ENCODE measurements around the gene NLRP13.

The NLRP13 gene

GRCh38 chr19:55858969-55859368, 73.2 kb downstream of the NLRP13 start:
- Mint-ChIP-seq H3K36me3 (ENCODE audit: low read depth) (no peaks in the 10 kb centered on the region), H3K27ac (no peak overlapping the region), H3K27me3 (ENCODE audit: low read depth, poor library complexity) (no peaks in the 10 kb centered on the region), H3K4me3 (no peak overlapping the region), H3K4me1 (no peaks in the 10 kb centered on the region), H3K9me3 (peaks cover 76% of the 10 kb centered on the region)
- TF ChIP-seq, protein P1, sequence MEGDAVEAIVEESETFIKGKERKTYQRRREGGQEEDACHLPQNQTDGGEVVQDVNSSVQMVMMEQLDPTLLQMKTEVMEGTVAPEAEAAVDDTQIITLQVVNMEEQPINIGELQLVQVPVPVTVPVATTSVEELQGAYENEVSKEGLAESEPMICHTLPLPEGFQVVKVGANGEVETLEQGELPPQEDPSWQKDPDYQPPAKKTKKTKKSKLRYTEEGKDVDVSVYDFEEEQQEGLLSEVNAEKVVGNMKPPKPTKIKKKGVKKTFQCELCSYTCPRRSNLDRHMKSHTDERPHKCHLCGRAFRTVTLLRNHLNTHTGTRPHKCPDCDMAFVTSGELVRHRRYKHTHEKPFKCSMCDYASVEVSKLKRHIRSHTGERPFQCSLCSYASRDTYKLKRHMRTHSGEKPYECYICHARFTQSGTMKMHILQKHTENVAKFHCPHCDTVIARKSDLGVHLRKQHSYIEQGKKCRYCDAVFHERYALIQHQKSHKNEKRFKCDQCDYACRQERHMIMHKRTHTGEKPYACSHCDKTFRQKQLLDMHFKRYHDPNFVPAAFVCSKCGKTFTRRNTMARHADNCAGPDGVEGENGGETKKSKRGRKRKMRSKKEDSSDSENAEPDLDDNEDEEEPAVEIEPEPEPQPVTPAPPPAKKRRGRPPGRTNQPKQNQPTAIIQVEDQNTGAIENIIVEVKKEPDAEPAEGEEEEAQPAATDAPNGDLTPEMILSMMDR (IDR thresholded peaks at IDR 0.05): no peak
- DNase-seq: no peak

- DNase-seq: no peak
- H3K9me3 Mint-ChIP-seq: peaks cover 81% of the 10 kb centered on the region
Measured at GRCh38 chr19:55858401-55858800, 73.7 kb downstream of the NLRP13 start.

GRCh38 chr19:55857974-55858373, 74.2 kb downstream of the NLRP13 start:
- no peaks in the 10 kb centered on the region for H3K27me3 Mint-ChIP-seq (ENCODE audit: low read depth, poor library complexity)
- peaks cover 81% of the 10 kb centered on the region for H3K9me3 Mint-ChIP-seq
- no peaks in the 10 kb centered on the region for H3K4me1 Mint-ChIP-seq
- H3K36me3 Mint-ChIP-seq (ENCODE audit: low read depth): no peaks in the 10 kb centered on the region
- H3K27ac Mint-ChIP-seq: no peak overlapping the region
- no peak overlapping the region for H3K4me3 Mint-ChIP-seq
- DNase-seq: no peak
- TF ChIP-seq, protein P1 (IDR thresholded peaks at IDR 0.05): no peak

More at GRCh38 chr19:55858401-55858800, 73.7 kb downstream of the NLRP13 start:
- H3K27me3 Mint-ChIP-seq (ENCODE audit: low read depth, poor library complexity): no peaks in the 10 kb centered on the region
- no peak overlapping the region for H3K4me3 Mint-ChIP-seq
- TF ChIP-seq, protein P1 (IDR thresholded peaks at IDR 0.05): no peak
- no peaks in the 10 kb centered on the region for H3K4me1 Mint-ChIP-seq
- no peak overlapping the region for H3K27ac Mint-ChIP-seq
- no peaks in the 10 kb centered on the region for H3K36me3 Mint-ChIP-seq (ENCODE audit: low read depth)

DNA sequence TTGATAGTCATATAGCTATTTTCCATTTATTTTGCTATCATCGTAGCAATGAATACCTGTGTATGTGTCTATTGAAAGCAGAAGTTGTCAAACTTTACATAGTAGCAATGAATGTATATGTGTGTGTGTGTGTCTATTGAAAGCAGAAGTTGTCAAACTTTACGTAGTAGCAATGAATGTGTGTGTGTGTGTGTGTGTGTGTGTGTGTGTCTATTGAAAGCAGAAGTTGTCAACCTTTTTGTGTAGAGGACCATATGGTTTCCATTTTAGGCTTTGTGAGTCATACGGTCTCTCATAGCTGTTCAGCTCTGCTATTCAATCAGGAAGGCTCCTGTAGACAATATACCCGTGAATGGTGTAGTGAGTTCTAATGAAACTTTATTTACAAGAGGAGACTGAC, 75.0 kb downstream of the NLRP13 start:
- no peak overlapping the region for H3K4me3 Mint-ChIP-seq
- H3K27ac Mint-ChIP-seq: no peak overlapping the region
- no peaks in the 10 kb centered on the region for H3K27me3 Mint-ChIP-seq (ENCODE audit: low read depth, poor library complexity)
- H3K36me3 Mint-ChIP-seq (ENCODE audit: low read depth): no peaks in the 10 kb centered on the region
- H3K9me3 Mint-ChIP-seq: peaks cover 86% of the 10 kb centered on the region
- no peaks in the 10 kb centered on the region for H3K4me1 Mint-ChIP-seq
- DNase-seq: no peak
- TF ChIP-seq, protein P1 (IDR thresholded peaks at IDR 0.05): no peak

GRCh38 chr19:55855160-55855559, 77.0 kb downstream of the NLRP13 start:
- no peak overlapping the region for H3K27ac Mint-ChIP-seq
- no peak overlapping the region for H3K4me3 Mint-ChIP-seq
- H3K4me1 Mint-ChIP-seq: no peaks in the 10 kb centered on the region
- peaks cover 76% of the 10 kb centered on the region for H3K9me3 Mint-ChIP-seq
- DNase-seq: no peak
- TF ChIP-seq, protein P1 (IDR thresholded peaks at IDR 0.05): no peak
- H3K27me3 Mint-ChIP-seq (ENCODE audit: low read depth, poor library complexity): no peaks in the 10 kb centered on the region
- H3K36me3 Mint-ChIP-seq (ENCODE audit: low read depth): no peaks in the 10 kb centered on the region

All from nephron progenitor cell (in vitro differentiated cells).